Measurements from ENCODE around the gene FGF18.

FGF18 gene

GRCh38 chr5:171425596-171426244, 6.3 kb downstream of the FGF18 start:
- no peaks in the 10 kb centered on the region for H3K36me3 ChIP-seq (ENCODE audit: control insufficient read depth in 2 of 2, insufficient read depth in 1 of 2, low read length in 2 of 2)
- no peak overlapping the region for H3K4me3 ChIP-seq (ENCODE audit: low read depth, low read length)
- H3K27ac ChIP-seq (ENCODE audit: extremely low read depth, low read depth, low read length), result no peak overlapping the region
- TF ChIP-seq HOXC10 (CRISPR knock-in tag; IDR thresholded peaks at IDR 0.05), result no peak
- no peak for TF ChIP-seq ZNF580 (tag by site-specific recombination; IDR thresholded peaks at IDR 0.05)
- no peak for TF ChIP-seq ZNF148 (tag by site-specific recombination; IDR thresholded peaks at IDR 0.05; ENCODE audit: borderline replicate concordance)
- no peak for TF ChIP-seq ZNF843 (tag by site-specific recombination; IDR thresholded peaks at IDR 0.05)
- no peak for TF ChIP-seq ZNF785 (tag by site-specific recombination; IDR thresholded peaks at IDR 0.05)
- TF ChIP-seq GLI2 (tag by site-specific recombination; IDR thresholded peaks at IDR 0.05; ENCODE audit: borderline replicate concordance, low read depth), result no peak
- no peak for TF ChIP-seq HOXA7 (CRISPR knock-in tag; IDR thresholded peaks at IDR 0.05; ENCODE audit: borderline replicate concordance)
- no peaks in the 10 kb centered on the region for H3K9me3 ChIP-seq (ENCODE audit: control insufficient read depth, insufficient read depth, low read depth, low read length)
- ChIA-PET CTCF (no interaction called here), POLR2A (no interaction called here)
- H3K4me1 ChIP-seq (ENCODE audit: control insufficient read depth, insufficient read depth, low read length), result peaks cover 2% of the 10 kb centered on the region; the same call in 1 of the 2 replicates

GRCh38 chr5:171426266-171426665, 6.8 kb downstream of the FGF18 start:
- TF ChIP-seq ZNF391 (tag by site-specific recombination; IDR thresholded peaks at IDR 0.05; ENCODE audit: borderline replicate concordance, low read depth) (no peak), ZNF16 (tag by site-specific recombination; IDR thresholded peaks at IDR 0.05; ENCODE audit: low read depth) (no peak), ELK4 (IDR thresholded peaks at IDR 0.05; ENCODE audit: borderline replicate concordance, low read depth, low read length) (no peak), HOXA7 (CRISPR knock-in tag; IDR thresholded peaks at IDR 0.05; ENCODE audit: borderline replicate concordance) (no peak), ZNF18 (tag by site-specific recombination; IDR thresholded peaks at IDR 0.05) (no peak), ZNF416 (tag by site-specific recombination; IDR thresholded peaks at IDR 0.05) (no peak), ZNF843 (tag by site-specific recombination; IDR thresholded peaks at IDR 0.05) (no peak)
- Histone ChIP-seq H3K9me3 (ENCODE audit: control insufficient read depth, insufficient read depth, low read depth, low read length) (no peaks in the 10 kb centered on the region), H3K36me3 (ENCODE audit: control insufficient read depth in 2 of 2, insufficient read depth in 1 of 2, low read length in 2 of 2) (no peaks in the 10 kb centered on the region), H3K27ac (ENCODE audit: extremely low read depth, low read depth, low read length) (no peak overlapping the region), H3K4me3 (ENCODE audit: low read depth, low read length) (no peak overlapping the region), H3K4me1 (ENCODE audit: control insufficient read depth, insufficient read depth, low read length) (peaks cover 2% of the 10 kb centered on the region; the same call in 1 of the 2 replicates)
- POLR2A ChIA-PET, result no interaction called here
- CTCF ChIA-PET, result no interaction called here

GRCh38 chr5:171426680-171427079, 7.2 kb downstream of the FGF18 start:
- no peaks in the 10 kb centered on the region for H3K36me3 ChIP-seq (ENCODE audit: control insufficient read depth in 2 of 2, insufficient read depth in 1 of 2, low read length in 2 of 2)
- H3K9me3 ChIP-seq (ENCODE audit: control insufficient read depth, insufficient read depth, low read depth, low read length), result no peaks in the 10 kb centered on the region
- no peaks in the 10 kb centered on the region for H3K4me1 ChIP-seq (ENCODE audit: control insufficient read depth, insufficient read depth, low read length)
- CTCF ChIA-PET, result no interaction called here
- TF ChIP-seq PRDM10 (tag by site-specific recombination; IDR thresholded peaks at IDR 0.05), result no peak
- TF ChIP-seq ZNF600 (tag by site-specific recombination; IDR thresholded peaks at IDR 0.05), result no peak
- TF ChIP-seq PATZ1 (tag by site-specific recombination; IDR thresholded peaks at IDR 0.05), result no peak
- no peak for TF ChIP-seq SP2 (tag by site-specific recombination; IDR thresholded peaks at IDR 0.05)
- no peak for TF ChIP-seq ZNF544 (tag by site-specific recombination; IDR thresholded peaks at IDR 0.05)
- TF ChIP-seq ZNF558 (tag by site-specific recombination; IDR thresholded peaks at IDR 0.05), result no peak
- TF ChIP-seq PRDM1 (tag by site-specific recombination; IDR thresholded peaks at IDR 0.05), result no peak
- H3K4me3 ChIP-seq (ENCODE audit: low read depth, low read length), result no peak overlapping the region
- POLR2A ChIA-PET, result no interaction called here
- no peak overlapping the region for H3K27ac ChIP-seq (ENCODE audit: extremely low read depth, low read depth, low read length)
